IMR-90 (cell line): Measurements from ENCODE around the gene RNASET2. TPM values are rescaled to one million over a fixed set of nuclear protein-coding genes. Genes with fewer than 3 reads are reported as not detected.

Experiments
- ATAC-seq: fragments of 200-7000 bp; cut with Tn5 transposase; 2 replicates; pipeline ENCODE4 v1.9.1; 2020; ENCODE audit warnings: low read depth, mild to moderate bottlenecking, moderate library complexity
- BruUV-seq: library from RNA; stranded (reverse); fragments of 400-500 nt; replicated peaks from 2 replicates; lab custom pipeline; 2021; lab: Mats Ljungman, UMichigan
- CTCF ChIA-PET: fragments of 300-600 bp; formaldehyde crosslinking; extraction: SDS; loops from one replicate; lab custom pipeline; 2021; ENCODE audit warnings: antibody characterized with exemption; lab: Yijun Ruan, JAX
- POLR2A ChIA-PET: fragments of 300-600 bp; sonication (Branson Sonifier 250); formaldehyde crosslinking; loops from one replicate; lab custom pipeline; 2022; ENCODE audit warnings: antibody characterized with exemption; ENCODE audit not compliant: unreplicated experiment; lab: Charles Lee
- DNase-seq: peaks from one replicate; pipeline ENCODE4 v3.0.0; 2013
- H2AFZ ChIP-seq: replicated peaks from 2 replicates; pipeline ENCODE3; 2013; ENCODE audit warnings: low read length, mild to moderate bottlenecking; ENCODE audit not compliant: poor library complexity
- H2AK5ac ChIP-seq: 2 replicates; pipeline ENCODE4 v1.6.1; 2013; ENCODE audit warnings: low read depth, low read length, inconsistent platforms
- H2AK9ac ChIP-seq: replicated peaks from 2 replicates; pipeline ENCODE3; 2013; ENCODE audit warnings: mild to moderate bottlenecking, low read depth, low read length, moderate library complexity; ENCODE audit not compliant: poor library complexity
- H2BK120ac ChIP-seq: 2 replicates; pipeline ENCODE4 v1.6.1; 2013; ENCODE audit warnings: low read depth, low read length, inconsistent platforms
- H2BK15ac ChIP-seq: 3 replicates; pipeline ENCODE4 v1.6.1; 2013; ENCODE audit warnings: low read depth, low read length, inconsistent platforms
- H2BK20ac ChIP-seq: 2 replicates; pipeline ENCODE4 v1.6.1; 2013; ENCODE audit warnings: low read depth, mild to moderate bottlenecking, inconsistent platforms, low read length, moderate library complexity
- H2BK5ac ChIP-seq: 2 replicates; pipeline ENCODE4 v1.6.1; 2013; ENCODE audit warnings: mild to moderate bottlenecking, low read depth, low read length, inconsistent platforms; ENCODE audit not compliant: poor library complexity, severe bottlenecking
- H3K14ac ChIP-seq: replicated peaks from 2 replicates; pipeline ENCODE4 v1.6.1; 2013; ENCODE audit warnings: low read depth, low read length, inconsistent platforms
- H3K18ac ChIP-seq: 2 replicates; pipeline ENCODE4 v1.6.1; 2013; ENCODE audit warnings: low read depth, low read length, control low read depth
- H3K23ac ChIP-seq: 2 replicates; pipeline ENCODE4 v1.6.1; 2013; ENCODE audit warnings: low read depth, low read length, inconsistent platforms
- H3K27ac ChIP-seq: 2 replicates; pipeline ENCODE4 v1.5.1; 2013; ENCODE audit warnings: mild to moderate bottlenecking, control low read depth, low read length; ENCODE audit not compliant: insufficient read depth
- H3K27me3 ChIP-seq: 2 replicates; pipeline ENCODE4 v1.6.1; 2013; ENCODE audit warnings: low read length; ENCODE audit not compliant: control insufficient read depth, insufficient read depth
- H3K36me3 ChIP-seq: 2 replicates; pipeline ENCODE4 v1.6.1; 2013; ENCODE audit warnings: low read length, mixed read lengths; ENCODE audit not compliant: control insufficient read depth, insufficient read depth
- H3K4ac ChIP-seq: 2 replicates; pipeline ENCODE4 v1.6.1; 2013; ENCODE audit warnings: low read depth, low read length, inconsistent platforms
- H3K4me1 ChIP-seq: 2 replicates; pipeline ENCODE4 v1.6.1; 2013; ENCODE audit warnings: low read length, mixed read lengths; ENCODE audit not compliant: control insufficient read depth, insufficient read depth
- H3K4me2 ChIP-seq: 2 replicates; pipeline ENCODE4 v1.6.1; 2013; ENCODE audit warnings: low read depth, mild to moderate bottlenecking, control low read depth, low read length, moderate library complexity
- H3K4me3 ChIP-seq: 2 replicates; pipeline ENCODE4 v1.5.1; 2013; ENCODE audit warnings: low read depth, mild to moderate bottlenecking, control low read depth, low read length, moderate library complexity; ENCODE audit not compliant: insufficient read depth
- H3K56ac ChIP-seq: 2 replicates; pipeline ENCODE4 v1.6.1; 2013; ENCODE audit warnings: low read length, inconsistent platforms; ENCODE audit not compliant: insufficient read depth; ENCODE audit errors: extremely low read depth
- H3K79me1 ChIP-seq, 2 experiments: 2 replicates each; pipeline ENCODE4 v1.6.1; 2013; ENCODE audit warnings: low read length in 2 of 2, inconsistent platforms in 1 of 2, low read depth in 1 of 2
- H3K9ac ChIP-seq: 2 replicates; pipeline ENCODE4 v1.6.1; 2013; ENCODE audit warnings: low read depth, low read length, control low read depth
- H3K9me1 ChIP-seq: 2 replicates; pipeline ENCODE4 v1.6.1; 2013; ENCODE audit warnings: low read length, inconsistent platforms; ENCODE audit not compliant: insufficient read depth
- H3K9me3 ChIP-seq: 2 replicates; pipeline ENCODE4 v1.6.1; 2013; ENCODE audit warnings: low read length; ENCODE audit not compliant: control insufficient read depth, insufficient read depth
- H4K20me1 ChIP-seq: 2 replicates; pipeline ENCODE4 v1.6.1; 2013; ENCODE audit warnings: low read length, inconsistent platforms; ENCODE audit not compliant: insufficient read depth
- H4K5ac ChIP-seq: 2 replicates; pipeline ENCODE4 v1.6.1; 2013; ENCODE audit warnings: mild to moderate bottlenecking, low read depth, low read length, control low read depth
- H4K8ac ChIP-seq, 2 experiments: 2 replicates each; pipeline ENCODE4 v1.6.1; 2013; ENCODE audit warnings: low read depth in 2 of 2, low read length in 2 of 2, control low read depth in 1 of 2, inconsistent platforms in 1 of 2
- H4K91ac ChIP-seq: 2 replicates; pipeline ENCODE4 v1.6.1; 2013; ENCODE audit warnings: low read depth, low read length, inconsistent platforms; ENCODE audit not compliant: insufficient read depth
- BHLHE40 ChIP-seq: fragments of 150-350 bp; IDR thresholded peaks from 2 replicates; pipeline ENCODE4 v1.6.1; 2016; ENCODE audit warnings: mild to moderate bottlenecking, low read depth, low read length
- CEBPB ChIP-seq: IDR thresholded peaks from 2 replicates; pipeline ENCODE4 v1.6.1; 2012; ENCODE audit warnings: low read depth, low read length, improper control_type of control experiment
- WGBS, 2 experiments: methylation state at CpG; one replicate each; pipeline versions ENCODE4 v1.1.5 to v1.1.7; 2013; ENCODE audit warnings: missing lambda C conversion rate in 2 of 2; ENCODE audit not compliant: insufficient read length in 1 of 2; ENCODE audit errors: extremely low coverage in 2 of 2; 5-methylcytosine and 5-hydroxymethylcytosine counted together
- dilution Hi-C: fragments of 300-500 bp; cut with HindIII; formaldehyde crosslinking; loops from one replicate; pipeline ENCODE4 v1.14.3; 2018; ENCODE audit warnings: low sequenced_read_pairs; ENCODE audit not compliant: unreplicated experiment
- in situ Hi-C: fragments of 300-500 bp; cut with MboI; formaldehyde crosslinking; loops from 3 replicates; pipeline ENCODE4 v1.14.3; 2019; ENCODE audit warnings: low sequenced_read_pairs, inconsistent platforms, mixed read lengths
- intact Hi-C: fragments of 100-400 bp; cut with micrococcal nuclease; formaldehyde crosslinking; loops from 2 replicates; pipeline ENCODE4 v1.10.0; 2022
- polyA plus RNA-seq, 3 experiments: library from polyadenylated mRNA; depleted of rRNA; stranded (reverse); fragments of >200 nt; gene quantifications; 2 replicates each; pipeline ENCODE4 v1.2.3, GENCODE V29; 2012; ENCODE audit warnings: low replicate concordance in 1 of 3
- total RNA-seq: library from RNA; depleted of rRNA; stranded (reverse); fragments of >200 nt; gene quantifications from 2 replicates; pipeline ENCODE4 v1.2.3, GENCODE V29; 2012

RNASET2 gene
- total and polyA plus RNA-seq, 2 of the 4 experiments (the other 2 are of a cell fraction) = 13.6 to 24.9 TPM

- TF ChIP-seq BHLHE40 = no peak
These were observed 896 bp upstream of the RNASET2 start (continued) for GRCh38 chr6:166957087-166957804.

GRCh38 chr6:166955865-166956443, 396 bp downstream of the RNASET2 start:
- H3K18ac ChIP-seq = no peak overlapping the region
- H3K4me1 ChIP-seq = peaks cover 10% of the 10 kb centered on the region
- H2BK5ac ChIP-seq = no peak overlapping the region
- no peak overlapping the region for H2BK20ac ChIP-seq
- CTCF ChIA-PET = interaction anchor here (0.6 to 1.4 kb wide), 2 partner anchors 11 to 34 kb away, joined by 3 to 4 read pairs; no protein-coding TSS in a partner anchor
- peak overlapping the region; percentile 92 for H3K4me3 ChIP-seq
- peak overlapping the region; percentile 52 for H3K9ac ChIP-seq
- no peaks in the 10 kb centered on the region for H3K27me3 ChIP-seq
- H3K23ac ChIP-seq = no peak overlapping the region
- no peak overlapping the region for H4K5ac ChIP-seq
- no peaks in the 10 kb centered on the region for H3K9me1 ChIP-seq
- no peaks in the 10 kb centered on the region for H3K9me3 ChIP-seq
- in situ Hi-C loops (no loop called here), dilution Hi-C loops (no loop called here), intact Hi-C loops (no loop called here)
- H3K14ac ChIP-seq = no peak overlapping the region
- no peak overlapping the region for H2BK15ac ChIP-seq
- no peaks in the 10 kb centered on the region for H4K20me1 ChIP-seq
- WGBS, 2 experiments = 1% methylated on average over 14 of the region's 54 CpGs; no CpG with 5 or more reads in 1 of the 2 experiments
- ATAC-seq (peak; percentile 66), DNase-seq (peak; percentile 15)
- H4K8ac ChIP-seq = no peak overlapping the region
- H2AK9ac ChIP-seq = peak overlapping the region; percentile 60
- H2BK120ac ChIP-seq = no peak overlapping the region
- POLR2A ChIA-PET = no interaction called here
- H3K4me2 ChIP-seq = peak overlapping the region; percentile 63
- no peak overlapping the region for H3K4ac ChIP-seq
- no peak overlapping the region for H3K27ac ChIP-seq
- BruUV-seq = no TSS peak
- no peak overlapping the region for H4K91ac ChIP-seq
- peaks cover 0 to 3% of the 10 kb centered on the region in 2 experiments; a peak in 1 of 4 replicates for H3K79me1 ChIP-seq
- H3K36me3 ChIP-seq = 0 out of 2 replicates have a peak, but pooled peaks cover 2% of the 10 kb centered on the region
- TF ChIP-seq CEBPB = no peak
- no peak overlapping the region for H2AK5ac ChIP-seq
- no peak overlapping the region for H3K56ac ChIP-seq
- H2AFZ ChIP-seq = peak overlapping the region; percentile 93
